Gastrocnemius medialis (tissue), 4 donors: ENCODE results near the gene ATP10A.

Experiments
- CTCF ChIP-seq, 5 experiments: fragments of 450-650 bp in 3 of 5; fragments of 200-600 bp in 2 of 5; sonication (generic) in 2 of 5; IDR thresholded peaks in 4 of 5; conservative IDR thresholded peaks in 1 of 5; 1 replicate in 4 of 5; 2 replicates in 1 of 5; pipeline ENCODE4 v1.5.1; 2016 to 2019; ENCODE audit warnings: antibody characterized with exemption in 5 of 5, mild to moderate bottlenecking in 3 of 5, moderate library complexity in 3 of 5
- POLR2A ChIP-seq, 2 donors: fragments of 450-650 bp; IDR thresholded peaks; one replicate each; pipeline ENCODE4 v1.6.1; 2017; ENCODE audit warnings: antibody characterized with exemption in 2 of 2, mild to moderate bottlenecking in 2 of 2, moderate library complexity in 2 of 2

GRCh38 chr15:25869701-25870100 is 6.6 kb upstream of the ATP10A start:
- TF ChIP-seq CTCF (IDR thresholded peaks at IDR 0.05 in 4 of 5, conservative IDR thresholded peaks at IDR 0.05 in 1 of 5) (no peak), POLR2A (IDR thresholded peaks at IDR 0.05) (no peak)
